DMS53 treated with DMSO at 0.1 percent for 48 hours (cell line): ENCODE measurements around the gene TAMM41.
A peak's percentile ranks its signal among the peaks of the same experiment; 100 is the strongest.
"Not testable (repeated sequence)": the region's sequence is repeated elsewhere in the genome, so short reads cannot be mapped to it uniquely, and the experiment has no call there.

Experiments
- DNase-seq: peaks from one replicate; lab custom pipeline; 2025; ENCODE audit not compliant: unreplicated experiment; lab: John Stamatoyannopoulos, UW

The TAMM41 gene, protein sequence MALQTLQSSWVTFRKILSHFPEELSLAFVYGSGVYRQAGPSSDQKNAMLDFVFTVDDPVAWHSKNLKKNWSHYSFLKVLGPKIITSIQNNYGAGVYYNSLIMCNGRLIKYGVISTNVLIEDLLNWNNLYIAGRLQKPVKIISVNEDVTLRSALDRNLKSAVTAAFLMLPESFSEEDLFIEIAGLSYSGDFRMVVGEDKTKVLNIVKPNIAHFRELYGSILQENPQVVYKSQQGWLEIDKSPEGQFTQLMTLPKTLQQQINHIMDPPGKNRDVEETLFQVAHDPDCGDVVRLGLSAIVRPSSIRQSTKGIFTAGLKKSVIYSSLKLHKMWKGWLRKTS

GRCh38 chr3:11846281-11847266, at the start of gene TAMM41:
Gene TAMM41, minus strand, starts transcription at chr3:11846885. Its CDS starts 249 bp downstream, at chr3:11846636.
- DNase-seq, result peak; percentile 42

DNA sequence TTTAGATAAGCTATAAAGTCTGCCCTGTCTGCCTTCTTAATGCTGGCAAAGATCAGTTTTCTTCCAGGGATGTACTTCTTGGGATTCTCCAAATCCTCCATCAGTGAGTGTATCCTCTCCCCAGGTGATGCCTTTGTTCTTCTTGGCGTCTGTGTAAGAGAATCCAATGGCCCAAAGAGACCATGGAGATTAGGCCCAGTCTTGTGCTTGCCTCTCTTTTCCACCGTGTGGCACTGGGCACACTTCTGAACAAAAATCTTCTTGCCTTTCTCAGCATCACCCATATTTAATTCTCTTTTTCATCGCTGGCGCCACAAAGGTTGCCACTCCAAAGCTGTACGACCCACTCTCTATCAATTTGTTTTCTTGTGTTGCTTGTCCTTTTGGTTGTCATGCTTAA, 32.2 kb upstream of the TAMM41 start:
- DNase-seq, result no peak

DNA sequence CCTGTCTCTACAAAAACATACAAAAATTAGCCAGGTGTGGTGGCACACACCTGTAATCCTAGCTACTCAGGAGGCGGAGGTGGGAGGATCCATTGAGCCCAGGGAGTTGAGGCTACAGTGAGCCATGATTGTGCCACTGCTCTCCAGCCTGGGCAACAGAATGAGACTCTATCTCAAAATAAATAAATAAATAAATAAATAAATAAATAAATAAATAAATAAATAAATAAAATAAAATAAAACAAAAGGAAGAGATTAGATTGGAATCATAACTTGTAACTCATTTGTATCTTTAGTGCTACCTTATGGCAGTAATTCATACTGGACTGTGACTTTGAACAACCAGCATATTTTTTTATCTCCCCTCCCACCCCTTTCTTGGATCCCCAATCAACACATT, 28.0 kb upstream of the TAMM41 start:
- DNase-seq, result not testable (repeated sequence)

- not testable (repeated sequence) for DNase-seq
These were observed 17.1 kb upstream of the TAMM41 start for GRCh38 chr3:11863739-11864138.

- DNase-seq, result not testable (repeated sequence)
These were observed 15.9 kb upstream of the TAMM41 start for GRCh38 chr3:11862584-11862983.

- not testable (repeated sequence) for DNase-seq
These were observed 15.5 kb upstream of the TAMM41 start for GRCh38 chr3:11862145-11862544.

- DNase-seq, result not testable (repeated sequence)
These were observed 13.5 kb upstream of the TAMM41 start for GRCh38 chr3:11860213-11860612.

DNA sequence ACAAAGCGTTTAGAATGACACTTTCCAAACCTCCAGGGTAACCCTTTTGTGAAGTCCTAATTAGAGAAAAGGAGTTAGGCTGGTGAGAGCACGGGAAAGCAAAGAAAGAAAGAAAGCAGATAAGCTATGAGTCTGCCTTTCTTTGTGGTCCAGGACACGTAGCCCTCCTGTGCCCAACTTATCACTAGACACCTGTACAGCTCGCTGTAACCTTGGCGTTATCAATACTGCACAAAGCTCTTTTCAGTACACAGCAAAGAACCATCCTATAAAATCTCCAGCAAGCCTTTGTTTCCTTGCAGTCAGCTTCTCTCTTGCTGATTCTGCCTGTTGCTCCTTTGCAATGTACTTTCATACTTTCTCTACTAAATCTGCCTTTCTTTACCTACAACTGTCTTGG, 6.8 kb upstream of the TAMM41 start:
- no peak for DNase-seq

DNA sequence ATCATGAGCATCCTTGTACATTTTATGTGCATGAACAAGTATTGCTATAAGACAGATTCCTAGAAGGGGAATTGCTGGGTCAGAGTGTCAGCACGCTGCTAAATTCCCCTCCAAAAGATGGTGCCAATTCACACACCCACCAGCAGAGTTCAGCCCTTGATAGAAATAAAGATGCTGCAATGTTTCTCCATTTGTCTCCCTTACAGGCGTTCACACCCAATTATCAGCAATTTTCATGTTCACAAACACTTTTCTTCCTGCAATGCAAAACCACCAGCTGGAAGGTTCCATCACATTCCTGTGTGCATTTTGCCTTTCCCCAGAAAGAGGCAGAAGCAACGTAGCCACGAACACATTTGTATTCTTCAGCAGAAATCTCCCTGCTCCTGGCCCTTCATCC, 3.3 kb upstream of the TAMM41 start:
- no peak for DNase-seq

DNA sequence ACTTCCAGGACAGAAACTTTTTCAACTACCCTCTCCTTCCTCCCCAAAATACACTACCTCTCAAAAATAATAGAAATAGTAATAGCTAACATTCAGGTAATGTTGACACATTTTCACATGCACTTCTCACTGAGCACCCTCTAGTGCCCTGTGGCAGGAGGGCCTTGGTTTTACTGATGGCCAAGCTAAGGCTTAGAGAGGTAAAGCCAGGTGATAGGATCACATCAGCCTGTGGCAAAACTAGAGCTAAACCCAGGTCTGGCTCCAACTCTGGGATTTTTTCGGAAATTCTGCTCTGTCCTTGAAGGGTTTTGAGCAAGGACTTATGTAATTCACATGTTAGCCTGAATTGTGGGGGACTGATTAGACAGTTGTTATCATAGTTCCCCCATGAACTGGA, 922 bp upstream of the TAMM41 start:
- DNase-seq, result no peak

DNA sequence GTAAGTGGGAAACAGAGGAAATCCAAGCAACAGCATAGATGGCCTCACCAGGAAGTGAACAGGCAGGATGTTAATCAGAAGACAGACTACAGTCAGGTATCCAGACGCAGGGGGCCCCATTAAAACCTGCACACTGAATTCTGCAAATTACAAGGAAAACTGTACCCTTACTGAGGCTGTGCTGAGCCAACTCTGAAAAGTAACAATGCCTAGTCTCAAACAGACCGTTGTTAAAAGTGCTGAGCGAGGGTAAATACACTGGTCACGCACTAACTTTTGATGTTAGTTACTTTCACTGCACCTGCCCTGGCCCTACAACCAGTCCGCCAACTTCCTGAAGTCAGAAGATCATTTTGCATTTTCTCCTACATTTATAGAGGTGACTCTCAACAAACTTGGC, 1.0 kb downstream of the TAMM41 start:
- DNase-seq, result no peak

GRCh38 chr3:11844891-11845290, 1.8 kb downstream of the TAMM41 start:
- DNase-seq, result no peak

GRCh38 chr3:11835028-11835639, 11.6 kb downstream of the TAMM41 start:
- no peak for DNase-seq

GRCh38 chr3:11832981-11833905, 13.4 kb downstream of the TAMM41 start:
- DNase-seq, result no peak

DNA sequence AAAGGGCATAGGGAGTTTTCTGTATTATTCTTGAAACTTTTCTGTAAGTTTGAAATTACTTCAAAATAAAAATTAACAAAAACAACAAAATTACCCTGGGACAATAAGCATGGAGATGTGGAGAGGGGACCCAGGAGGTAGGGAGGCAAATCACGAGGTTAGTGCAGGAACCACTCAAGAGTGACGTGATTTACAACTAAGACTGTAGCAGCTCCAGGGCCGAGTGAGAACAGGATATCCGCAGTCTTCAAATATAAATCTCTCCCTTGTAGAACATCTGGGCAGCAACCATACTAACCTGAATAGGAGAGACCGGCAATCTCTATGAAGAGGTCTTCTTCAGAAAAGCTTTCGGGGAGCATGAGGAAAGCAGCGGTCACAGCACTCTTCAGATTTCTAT, 17.3 kb downstream of the TAMM41 start:
- DNase-seq, result no peak

GRCh38 chr3:11826628-11827265, 19.9 kb downstream of the TAMM41 start:
- no peak for DNase-seq

DNA sequence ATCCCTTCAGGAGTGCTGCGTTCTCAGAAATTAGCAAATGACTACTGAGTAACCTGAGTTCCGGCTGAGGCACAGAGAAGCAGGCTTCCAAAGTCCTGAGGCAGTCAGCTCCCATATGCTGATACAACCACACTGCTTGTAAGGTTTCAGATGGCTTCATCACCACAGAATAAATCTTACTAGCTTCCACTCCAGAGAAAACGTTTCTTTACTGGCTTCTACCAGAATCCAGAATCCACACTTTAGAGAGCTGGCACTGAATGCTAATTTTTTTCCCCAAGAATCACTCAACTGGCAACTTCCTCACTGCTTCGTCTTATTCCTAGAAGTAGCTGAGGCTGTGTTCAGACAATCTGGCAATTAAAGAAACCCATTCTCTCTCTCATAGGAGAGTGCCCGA, 21.4 kb downstream of the TAMM41 start:
- no peak for DNase-seq

- no peak for DNase-seq
These were observed 26.1 kb downstream of the TAMM41 start for GRCh38 chr3:11820531-11821041.

- DNase-seq, result no peak
These were observed 27.5 kb downstream of the TAMM41 start for GRCh38 chr3:11819146-11819689.
